OCI-LY7 (cell line): Measurements from ENCODE around the gene SLC10A3.

Experiments used
- CTCF ChIP-seq: fragments of 200-600 bp; sonication (generic); conservative IDR thresholded peaks from 2 replicates; pipeline ENCODE4 v1.5.1; 2014; ENCODE audit warnings: mild to moderate bottlenecking, antibody characterized with exemption, low read length, moderate library complexity, mixed read lengths
- EZH2phosphoT487 ChIP-seq: fragments of 200-600 bp; sonication (generic); IDR thresholded peaks from 2 replicates; pipeline ENCODE4 v1.6.1; 2018; ENCODE audit warnings: low read depth, borderline replicate concordance, mild to moderate bottlenecking, mixed run types, antibody characterized with exemption, low read length, moderate library complexity, mixed read lengths

- no peak for TF ChIP-seq EZH2phosphoT487
- TF ChIP-seq CTCF, result no peak
These were observed 18.4 kb downstream of the SLC10A3 start for GRCh38 chrX:154471839-154472684.
